ENCODE results near the gene BRD3.

Gene BRD3

DNA sequence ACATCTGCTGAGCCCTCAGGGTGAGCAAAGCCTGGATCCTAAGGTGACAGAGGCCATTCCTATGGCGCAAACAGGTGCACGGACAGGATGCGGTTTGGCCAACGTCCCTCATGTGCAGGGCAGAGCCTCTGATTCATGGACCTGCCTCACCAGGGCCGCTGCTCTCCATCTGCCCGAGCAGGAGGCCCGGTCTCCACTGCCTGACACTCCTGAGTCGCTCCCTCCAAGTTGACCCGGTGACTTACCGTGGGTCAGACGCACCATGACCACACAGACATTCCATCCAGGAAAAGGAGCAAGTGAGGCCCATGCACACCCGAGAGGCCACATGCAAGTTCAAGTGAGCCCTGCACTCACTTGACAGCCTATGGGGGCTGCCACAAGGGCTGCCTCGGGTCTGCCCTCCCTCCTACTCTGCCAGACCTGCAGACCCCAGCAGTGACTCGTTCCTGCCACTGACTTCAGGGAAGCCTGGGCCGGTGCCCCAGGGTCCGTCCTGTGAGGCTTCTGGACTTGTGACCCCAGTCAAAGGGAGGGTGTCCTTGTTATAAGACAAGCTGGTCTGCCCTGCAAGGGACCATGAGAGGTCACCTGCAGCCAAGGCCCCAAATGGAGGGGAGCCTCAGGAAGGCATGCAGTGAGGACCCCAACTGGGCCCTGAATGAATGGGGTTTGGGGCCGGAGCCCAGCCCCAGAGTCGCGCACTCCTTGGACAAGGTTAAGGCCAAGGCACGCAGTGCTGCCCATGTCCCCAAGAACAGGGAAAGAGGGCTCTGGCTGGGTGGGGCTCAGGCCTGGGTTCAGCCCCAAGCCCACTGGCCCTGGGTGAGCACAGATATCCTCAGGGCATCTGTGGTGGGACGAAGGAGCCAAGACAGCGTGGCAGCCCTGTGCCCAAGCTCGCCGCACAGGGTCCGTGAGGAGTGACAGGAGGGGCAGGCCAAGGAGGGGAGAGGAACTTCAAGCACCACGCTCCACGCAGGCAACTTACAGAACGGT, 32.5 kb downstream of the BRD3 start:
- DNase-seq = no peak

DNA sequence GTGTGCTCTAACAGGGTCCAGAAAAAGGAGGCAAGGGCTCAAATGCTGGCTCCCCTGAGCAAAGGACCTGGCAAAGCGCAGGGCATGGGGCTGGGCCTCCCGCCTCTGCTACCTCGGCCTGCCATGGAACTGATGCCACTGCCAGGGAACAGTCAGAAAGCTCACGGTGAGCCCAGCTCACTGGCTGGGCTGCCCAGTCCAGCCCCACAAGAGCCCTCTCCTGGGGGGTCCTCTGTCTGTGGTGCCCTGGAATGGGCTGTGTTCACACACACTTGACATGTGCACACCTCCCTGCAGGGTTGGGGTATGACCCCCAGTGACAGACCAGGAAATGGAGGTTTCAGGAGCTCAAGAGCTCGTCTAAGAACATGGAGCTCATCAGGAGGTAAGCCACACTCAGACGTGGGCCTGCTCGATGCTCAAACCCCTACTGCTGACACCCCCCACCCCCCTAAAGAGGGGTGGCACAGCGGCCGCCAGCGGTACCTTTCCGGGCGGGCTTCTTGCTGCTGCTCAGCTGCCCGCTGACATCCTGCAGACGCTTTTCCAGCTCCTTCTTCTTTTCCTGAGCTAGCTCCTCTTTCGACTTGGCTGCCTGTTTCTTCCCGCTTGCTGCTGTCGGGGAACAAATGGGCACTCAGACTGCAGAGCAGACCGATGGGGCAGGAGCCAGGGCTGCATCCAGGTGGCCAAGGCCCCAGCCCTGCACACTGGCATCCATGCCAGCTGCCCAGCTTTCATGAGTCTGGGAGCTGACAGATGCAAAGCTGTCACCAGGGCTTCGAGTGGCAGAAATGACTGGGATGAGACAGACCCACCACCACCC, 33.4 kb downstream of the BRD3 start:
- DNase-seq = no peak

DNA sequence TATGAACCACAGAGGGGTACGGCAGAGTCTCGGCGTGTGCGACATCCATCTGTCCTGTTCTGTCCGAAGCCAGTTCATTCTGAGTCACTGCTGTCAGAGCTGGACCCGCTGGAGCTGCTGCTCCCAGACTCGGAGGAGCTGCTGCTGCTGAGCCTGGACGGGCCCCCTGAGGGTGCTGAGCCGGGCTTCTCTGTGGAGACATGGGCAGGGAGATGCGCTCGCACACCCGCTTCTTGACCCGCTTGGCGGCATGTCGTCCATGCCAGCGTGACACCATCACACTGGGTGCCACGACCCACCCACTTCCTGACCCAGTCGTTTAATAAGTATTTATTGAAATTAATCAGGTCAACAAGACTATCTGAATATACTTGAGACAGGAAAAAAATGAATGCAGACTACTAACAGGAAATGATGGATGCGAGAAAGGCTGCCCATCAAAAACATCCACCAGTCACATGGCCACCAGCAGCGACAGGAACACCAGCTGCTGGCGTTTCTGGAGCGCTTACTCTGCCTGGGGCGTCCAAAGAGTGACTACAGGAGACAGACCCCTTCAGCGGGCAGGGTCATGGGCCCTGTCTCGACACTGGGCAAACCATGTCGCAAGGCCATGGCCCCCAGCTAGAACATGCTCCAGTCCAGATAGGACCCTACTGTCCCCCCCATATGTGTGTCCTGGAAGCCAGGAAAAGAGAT, 34.2 kb downstream of the BRD3 start:
- DNase-seq = no peak

DNA sequence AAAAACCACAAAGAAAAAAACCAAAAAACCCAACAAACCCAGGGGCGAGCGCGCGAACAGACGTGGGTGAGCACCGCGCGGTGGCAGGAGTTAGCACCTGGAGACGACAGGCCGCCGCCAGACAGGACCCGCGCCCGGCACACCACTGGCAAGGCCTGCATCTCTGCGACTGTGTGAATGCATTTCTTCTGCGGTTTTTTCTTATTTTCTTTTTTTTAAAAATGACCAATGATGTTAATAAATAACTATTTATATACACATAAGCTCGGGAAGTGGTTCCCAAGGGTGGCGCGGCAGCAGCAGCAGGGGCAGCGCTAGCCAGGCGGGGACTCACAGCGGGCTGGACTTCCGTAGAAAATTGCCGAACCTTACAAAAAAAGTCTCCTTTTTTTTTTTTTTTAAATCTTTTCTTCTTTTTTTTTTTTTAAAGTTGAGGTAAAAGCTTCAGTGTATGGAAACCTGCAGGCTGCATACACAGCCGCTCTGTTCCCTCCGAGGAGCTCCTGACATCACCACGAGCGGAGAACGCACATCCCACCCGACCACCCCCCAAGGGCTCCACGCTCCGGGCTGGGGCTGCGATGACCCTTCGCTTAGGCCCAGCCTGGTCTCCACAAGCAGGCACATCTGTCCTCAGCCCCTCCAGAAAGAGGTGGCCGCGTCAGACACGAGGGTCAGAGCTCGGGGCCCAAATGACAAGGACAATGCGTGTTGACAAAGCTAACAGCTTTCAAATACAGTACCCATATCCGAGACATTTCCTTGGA, 35.2 kb downstream of the BRD3 start:
- DNase-seq = no peak

DNA sequence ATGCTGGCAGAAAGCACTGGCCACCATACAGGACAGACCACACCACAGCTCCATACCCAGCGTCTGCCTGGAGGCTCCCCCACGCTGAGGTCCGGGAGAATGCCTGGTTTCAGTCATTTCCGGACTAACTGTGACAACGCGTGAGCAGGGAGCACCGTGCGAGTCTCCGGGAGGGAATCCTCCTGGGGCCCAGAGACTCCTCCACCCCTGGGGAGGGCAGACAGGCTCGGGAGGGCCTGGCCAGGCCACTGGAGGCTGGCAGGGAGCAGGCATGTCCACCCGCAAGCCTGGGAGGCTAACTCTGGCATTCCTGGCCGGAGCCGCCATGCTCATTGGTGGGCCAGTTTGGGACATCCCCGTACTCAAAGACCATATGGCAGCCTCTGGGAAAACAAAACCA, 36.0 kb downstream of the BRD3 start:
- no peak for DNase-seq

DNA sequence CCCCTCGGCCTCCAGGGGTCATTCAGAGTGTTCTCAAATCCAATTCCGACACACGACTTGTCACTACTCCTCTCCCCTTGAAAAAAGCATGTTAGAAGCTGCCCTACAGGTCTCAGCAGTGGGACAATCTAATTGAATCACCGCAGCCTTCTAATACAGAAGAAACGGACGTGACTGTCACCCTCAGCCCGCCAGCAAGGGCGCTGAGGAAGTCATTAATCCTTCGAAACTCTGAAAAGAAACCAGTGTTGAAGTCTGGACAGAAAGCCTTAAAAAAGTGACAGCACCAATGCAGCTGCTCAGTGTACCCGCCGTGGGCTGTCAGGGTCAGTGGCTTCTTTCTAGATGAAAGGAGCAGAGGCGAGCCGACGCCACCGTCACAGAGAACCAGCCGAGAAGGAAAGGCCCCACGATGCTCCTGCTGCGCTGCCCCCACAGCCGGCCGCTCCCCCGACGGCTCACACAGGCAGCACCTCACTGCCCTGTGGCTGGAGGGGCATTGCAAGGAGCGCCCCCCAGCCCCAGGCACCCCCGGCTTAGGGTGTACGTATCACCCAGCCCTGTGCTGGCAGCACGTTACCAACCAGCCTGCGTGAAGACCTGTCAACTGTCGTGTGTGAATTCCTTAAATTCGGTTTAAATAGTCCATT, 36.9 kb downstream of the BRD3 start:
- DNase-seq = no peak

DNA sequence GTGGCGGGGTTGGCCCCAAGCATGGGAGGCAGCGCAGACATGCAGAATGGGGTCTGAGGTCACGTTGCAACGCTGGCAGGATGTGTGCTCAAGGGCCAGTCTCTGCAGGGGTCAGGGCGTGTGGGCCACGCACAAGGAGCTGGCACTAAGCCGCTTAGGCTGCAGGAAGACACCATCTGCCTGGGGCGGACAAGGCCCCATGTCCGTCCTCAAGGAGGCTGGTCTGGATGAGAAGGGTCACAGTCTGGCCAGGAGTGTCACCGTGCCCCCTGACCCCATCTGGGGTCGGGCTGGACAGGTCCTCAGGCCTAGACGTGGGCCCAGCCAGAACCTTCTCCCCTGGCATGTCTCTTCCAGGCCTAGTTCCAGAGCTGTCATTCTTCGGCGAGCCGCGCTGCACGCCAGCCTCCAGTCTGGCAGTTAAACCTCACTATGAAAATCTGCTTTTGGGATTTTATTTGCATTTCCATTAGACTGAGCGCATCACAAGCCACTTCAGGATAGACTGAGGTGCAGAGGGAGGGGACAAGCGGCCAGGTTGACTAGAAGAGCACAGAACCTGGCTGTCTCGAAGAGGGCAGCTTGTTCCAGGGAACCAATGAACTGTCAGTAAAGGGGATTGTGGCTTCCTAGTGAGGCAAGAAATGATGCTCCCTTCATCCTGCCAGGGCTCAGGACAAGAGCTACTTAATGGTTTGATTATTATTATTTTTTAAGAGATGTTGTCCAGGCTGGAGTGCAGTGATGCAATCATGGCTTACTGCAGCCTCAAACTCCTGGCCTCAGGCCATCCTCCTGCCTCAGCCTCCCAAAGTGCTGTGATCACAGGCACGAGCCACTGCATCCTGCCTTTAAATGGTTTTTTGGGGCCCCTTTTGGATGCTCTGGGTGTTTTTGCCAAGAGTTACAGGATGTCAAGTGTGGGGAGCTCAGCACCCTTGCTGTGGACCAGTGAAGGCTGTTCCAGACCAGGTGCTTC, 38.3 kb downstream of the BRD3 start:
- no peak for DNase-seq

DNA sequence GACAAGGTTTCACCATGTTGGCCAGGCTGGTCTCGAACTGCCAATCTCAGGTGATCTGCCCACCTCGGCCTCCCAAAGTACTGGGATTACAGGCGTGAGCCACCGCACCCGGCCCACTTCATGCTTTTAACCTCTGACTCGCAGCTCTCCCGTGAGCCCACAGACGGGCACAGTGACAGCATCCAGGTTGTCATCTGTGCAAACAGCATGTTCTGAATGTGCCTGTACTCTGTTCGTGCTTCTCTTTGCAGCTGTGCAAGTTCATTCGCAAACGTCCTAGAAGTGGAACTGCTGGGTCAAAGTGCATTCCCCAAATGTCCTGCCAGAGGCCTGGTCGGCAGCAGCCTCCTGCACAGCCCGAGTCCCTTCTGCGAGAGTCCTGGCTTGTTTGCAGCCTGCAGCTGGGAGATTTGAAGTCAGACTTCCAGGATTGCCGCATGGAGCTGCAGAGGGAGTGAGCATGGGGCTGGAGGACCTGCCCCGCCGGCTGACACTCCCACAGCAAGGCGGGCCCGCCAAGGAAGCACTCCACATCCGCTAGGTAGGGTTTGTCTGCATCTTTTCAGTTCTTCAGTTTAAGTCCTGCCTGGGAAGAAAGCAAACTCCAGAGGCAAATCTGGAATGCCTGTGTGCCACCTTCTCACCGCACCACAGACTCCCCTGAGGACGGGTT, 39.1 kb downstream of the BRD3 start:
- DNase-seq = no peak

DNA sequence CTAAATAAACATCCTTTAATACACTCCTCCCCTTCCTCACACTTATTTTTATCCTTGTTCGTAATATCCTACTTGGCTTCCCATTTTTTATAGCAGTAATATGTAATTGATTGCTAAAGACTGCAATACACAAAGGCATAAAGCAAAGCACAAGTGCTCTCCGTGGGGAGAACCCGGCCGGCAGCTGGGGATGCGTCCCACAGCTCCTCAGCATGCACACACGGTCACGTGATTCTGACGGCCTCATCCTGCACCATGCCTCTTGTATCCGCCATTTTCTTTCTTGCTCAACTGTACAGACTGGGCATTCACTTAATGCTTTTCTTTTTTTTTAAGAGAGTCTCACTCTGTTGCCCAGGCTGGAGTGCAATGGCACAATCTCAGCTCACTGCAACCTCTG, 39.8 kb downstream of the BRD3 start:
- DNase-seq = no peak

DNA sequence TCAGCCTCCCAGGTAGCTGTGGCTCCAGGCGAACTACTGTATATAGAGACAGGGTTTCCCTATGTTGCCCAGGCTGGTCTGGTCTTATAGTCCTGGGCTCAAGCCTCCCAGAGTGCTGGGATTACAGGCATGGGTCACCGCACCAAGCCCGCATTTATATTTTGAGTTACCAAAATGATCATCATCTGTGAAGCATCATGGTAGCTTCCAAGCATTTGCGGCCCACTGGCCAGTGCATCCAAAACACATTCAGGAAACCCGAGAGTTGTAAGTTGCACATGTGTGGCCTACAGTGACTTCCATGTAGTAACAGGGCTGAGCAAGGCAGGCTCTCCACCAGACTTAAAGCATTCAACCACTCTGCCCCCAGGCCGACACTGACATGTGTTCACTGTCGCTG, 40.3 kb downstream of the BRD3 start:
- no peak for DNase-seq

DNA sequence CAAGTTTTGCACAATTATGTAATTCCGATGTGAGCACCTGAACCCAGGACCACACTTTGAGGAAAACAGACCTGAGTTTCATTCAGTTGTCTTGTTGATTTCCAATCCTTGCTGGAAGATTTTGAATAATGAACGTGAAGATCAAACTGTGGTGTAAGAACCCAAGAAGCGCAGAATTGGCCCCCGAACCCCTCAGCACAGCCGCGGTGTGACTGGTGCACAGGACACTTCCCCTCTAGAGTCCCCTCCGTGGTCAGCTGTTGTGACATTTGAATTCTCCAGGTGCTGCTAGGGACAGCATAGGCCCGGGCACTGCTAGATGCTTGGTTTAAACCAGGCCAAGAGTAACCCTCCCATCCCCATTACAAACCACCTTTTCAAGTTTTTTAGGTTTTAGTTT, 40.8 kb downstream of the BRD3 start:
- DNase-seq = no peak

DNA sequence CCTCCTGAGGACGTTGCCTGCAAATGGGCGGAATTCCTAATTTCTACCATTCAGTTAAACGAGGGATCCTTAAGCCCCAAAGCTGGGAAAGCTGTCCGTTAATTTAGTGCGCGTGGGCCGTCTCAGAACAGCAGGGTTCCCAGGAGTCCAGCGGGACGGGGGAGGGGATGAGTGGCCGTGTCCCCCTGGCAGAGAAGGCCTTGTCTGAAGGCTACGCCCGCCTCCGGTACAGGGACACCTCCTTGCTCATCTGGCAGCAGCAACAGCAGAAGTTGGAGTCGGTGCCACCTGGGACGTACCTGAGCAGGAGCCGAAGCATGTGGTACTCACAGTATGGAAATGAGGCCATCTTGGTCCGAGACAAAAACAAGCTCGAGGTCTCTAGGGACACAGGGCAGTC, 41.2 kb downstream of the BRD3 start:
- DNase-seq = no peak

DNA sequence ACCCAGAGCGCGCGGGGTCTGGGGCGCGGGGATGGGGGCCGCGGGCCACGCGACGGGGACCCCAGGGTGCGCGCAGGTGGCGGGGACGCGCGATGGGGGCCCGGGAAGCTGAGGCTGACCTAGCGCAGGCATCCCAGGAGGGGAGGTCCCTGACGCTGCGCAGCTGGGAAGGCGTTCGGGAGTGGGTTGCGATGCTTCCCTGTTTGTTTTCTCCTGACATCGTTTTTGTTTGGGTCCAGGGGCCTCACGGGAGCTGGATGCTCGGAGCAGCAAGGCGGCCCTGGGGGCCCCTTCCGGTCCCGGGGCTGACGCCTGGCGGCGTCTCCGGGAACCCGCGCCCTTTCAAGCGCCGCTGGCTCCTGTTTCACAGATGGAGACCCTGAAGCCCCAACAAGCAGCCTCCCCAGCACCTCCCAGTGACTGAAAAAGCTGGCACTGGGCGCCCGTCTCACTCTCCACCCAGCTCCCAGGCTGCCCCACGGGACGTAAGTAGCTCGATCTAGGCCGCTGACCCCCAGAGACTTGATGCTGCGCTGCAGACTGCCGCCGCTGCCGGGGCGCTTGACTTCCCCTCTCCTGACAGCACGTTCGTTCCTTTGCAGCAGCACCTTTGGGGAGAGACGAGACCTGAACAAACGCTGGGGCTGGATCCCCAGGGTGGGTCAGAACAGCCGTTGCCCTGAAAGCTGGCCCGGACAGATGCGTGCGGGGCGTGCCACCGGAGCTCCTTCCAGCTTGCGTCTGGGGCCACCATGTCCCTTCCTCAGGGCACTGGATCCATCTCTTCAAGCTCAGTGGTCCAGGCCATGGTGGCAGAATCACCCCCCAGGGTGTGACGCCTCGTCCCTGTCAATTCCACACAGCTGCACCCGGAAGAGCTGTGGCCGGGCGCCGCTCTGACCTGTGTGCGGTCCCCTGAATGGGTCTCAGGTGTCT, 42.0 kb downstream of the BRD3 start:
- DNase-seq = no peak

DNA sequence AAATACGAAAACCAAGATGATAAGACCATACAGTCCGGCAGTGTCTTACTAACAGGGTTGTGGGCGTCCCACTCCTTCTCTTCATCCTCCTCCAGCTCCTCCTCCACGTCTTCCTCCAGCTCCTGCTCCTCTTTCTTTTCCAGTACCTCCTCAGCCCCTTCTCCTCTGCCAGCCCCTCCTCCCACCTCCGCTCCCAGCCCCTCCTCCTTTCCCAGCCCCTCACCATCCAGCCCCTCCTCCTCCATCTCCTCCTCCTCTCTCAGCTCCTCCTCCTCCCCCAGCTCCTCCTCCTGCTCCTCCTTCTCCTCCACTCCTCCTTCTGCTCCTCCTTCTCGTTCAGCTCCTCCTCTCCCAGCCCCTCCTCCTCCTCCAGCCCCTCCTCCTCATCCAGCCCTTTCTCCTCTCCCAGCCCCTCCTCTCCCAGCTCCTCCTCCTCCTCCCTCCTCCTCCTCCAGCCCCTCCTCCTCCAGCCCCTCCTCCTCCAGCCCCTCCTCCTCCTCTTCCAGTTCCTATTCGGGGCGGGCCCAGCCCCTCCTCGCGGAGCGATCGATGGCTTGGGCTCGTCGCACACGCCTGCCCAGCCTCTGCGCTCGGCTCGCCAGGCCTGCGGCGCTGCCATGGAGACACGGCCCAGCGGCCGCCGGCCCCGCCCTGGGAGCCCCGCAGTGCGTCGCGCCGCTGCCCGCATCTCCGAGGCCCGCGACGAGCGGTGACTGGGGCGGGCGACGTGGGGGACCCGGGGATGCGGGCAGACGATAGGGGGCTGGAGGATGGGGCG, 42.8 kb downstream of the BRD3 start, which contains the start of gene BRD3OS:
Gene BRD3OS, plus strand, starts transcription at position 654 of the 778 bp plus-strand sequence. CDS start 1,267 bp downstream, outside the sequence.
- DNase-seq = peak; percentile 97

DNA sequence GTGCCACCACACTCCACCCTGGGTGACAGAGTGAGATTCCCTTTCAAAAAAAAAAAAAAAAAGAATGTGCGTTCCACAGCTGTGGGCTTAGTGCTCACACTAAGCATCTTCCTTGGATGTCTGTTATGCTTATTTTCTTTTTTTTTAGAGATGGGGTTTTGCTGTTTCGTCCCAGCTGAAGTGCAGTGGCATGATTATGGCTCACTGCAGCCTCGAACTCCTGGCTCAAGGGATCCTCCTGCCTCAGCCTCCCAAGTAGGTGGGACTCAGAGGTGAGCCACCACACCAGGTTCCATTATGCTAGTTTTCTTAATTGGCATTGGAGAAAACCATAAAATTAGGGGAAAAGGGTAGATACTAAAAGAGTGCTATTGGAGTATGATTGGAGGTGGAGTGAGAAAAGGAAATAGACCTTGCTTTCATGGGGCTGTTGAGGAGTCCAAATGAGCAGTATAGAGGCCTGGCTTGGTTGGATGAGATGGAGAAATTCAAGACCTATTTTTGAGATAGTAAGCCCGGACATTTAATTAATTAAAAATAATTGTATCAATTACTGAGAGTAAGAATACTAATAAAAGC, 43.5 kb downstream of the BRD3 start:
- DNase-seq = no peak

DNA sequence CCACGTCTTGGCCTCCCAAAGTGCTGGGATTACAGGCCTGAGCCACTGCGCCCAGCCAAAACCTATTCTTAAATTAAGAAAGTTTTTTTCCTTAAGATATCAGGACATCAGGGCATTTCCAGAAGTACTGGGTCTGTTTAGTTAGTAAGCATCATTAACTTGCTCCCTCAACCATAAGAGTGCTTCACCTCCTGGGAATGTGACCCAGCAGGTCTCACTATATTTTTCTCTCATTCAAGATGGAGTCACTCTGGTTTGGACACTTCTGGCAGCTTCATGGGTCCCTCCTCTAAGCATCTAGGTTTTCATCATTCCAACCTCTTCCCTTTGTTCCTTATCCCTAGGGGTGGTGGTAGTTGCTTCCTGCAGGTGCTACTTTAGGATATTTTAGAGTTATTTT, 52.9 kb downstream of the BRD3 start:
- no peak for DNase-seq

DNA sequence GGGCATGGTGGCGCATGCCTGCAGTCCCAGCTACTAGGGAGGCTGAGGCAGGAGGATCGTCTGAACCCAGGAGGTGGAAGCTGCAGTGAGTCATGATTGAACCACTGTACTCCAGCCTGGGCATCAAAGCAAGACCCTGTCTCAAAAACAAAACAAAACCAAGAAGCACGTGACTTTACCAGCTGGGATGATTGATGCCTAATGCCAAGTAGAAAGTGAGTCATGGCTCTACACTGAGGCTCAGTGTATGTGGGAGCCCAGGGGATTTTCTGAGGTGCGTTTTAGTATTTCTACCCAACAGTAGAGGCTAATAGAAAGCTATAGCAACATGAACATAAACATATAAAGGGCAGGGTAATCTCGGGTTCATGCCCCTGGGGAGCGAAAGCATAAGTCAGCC, 56.4 kb downstream of the BRD3 start:
- no peak for DNase-seq

Measured in NCI-H1694 (cell line).